HG03565 (cell line): ENCODE measurements around the gene PKP3.
"Not testable (repeated sequence)": the region's sequence is repeated elsewhere in the genome, so short reads cannot be mapped to it uniquely, and the experiment has no call there.

Experiments used
- ATAC-seq: cut with Tn5 transposase; IDR thresholded peaks from one replicate; pipeline ENCODE4 v1.9.1; 2021; ENCODE audit warnings: mild to moderate bottlenecking, moderate library complexity; ENCODE audit not compliant: unreplicated experiment

The PKP3 gene

DNA sequence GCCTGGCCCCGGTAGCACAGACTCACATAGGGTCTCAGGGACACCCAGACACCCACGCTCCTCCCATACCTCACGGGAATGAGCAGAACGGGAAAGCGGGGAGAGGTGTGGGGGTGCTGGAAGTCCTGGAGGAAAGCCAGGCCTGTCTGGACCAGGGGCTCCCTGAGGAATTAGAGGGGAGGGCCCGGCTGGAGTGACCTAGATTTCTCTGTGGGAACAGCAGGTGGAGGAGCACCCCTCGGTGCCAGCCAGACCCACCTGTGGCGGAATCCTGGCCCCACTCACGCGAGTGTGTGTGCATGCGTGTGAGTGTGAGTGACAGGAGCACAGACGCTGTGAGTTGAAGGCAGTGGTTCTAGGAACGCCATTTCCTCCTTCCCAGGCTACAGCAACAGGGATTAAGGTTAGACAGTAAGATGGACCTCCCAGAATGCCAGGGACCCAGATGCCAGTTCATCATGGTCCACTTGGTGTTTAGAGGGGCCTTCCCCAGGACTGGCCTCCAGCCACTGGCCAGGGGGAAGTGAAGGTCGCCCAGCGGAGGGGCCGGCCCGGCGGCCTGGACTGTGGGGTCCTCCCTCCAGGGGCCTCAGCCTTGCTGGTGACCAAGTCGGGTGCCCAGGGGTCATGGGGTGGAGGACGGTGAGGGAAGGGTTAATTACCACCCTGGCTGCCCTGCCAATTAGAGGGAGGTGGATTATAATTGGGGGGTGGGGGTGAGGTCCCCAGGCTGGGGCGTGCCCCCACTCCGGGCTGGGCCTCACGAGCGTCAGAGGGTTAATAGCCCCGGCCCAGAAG is 1.0 kb downstream of the PKP3 start:
- no peak for ATAC-seq

DNA sequence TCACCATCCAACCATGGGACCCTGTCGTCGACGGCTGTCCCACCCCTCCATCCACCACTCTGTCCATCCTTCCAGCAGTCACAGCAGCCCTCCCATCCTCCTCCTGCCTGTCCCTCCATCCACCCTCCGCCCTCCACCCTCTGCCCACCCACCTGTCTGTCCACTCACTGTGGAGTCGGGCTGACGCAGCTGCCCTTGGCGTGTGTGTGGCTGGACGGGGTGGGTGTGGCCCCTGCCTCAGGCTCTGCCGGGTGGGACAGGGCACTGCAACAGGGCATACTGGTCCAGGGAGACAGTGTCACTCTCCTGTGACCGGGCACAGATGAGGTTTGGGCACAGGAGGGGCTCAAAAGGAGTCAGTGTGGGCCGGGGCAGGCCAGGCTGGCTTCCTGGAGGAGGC is 1.9 kb downstream of the PKP3 start:
- no peak for ATAC-seq

DNA sequence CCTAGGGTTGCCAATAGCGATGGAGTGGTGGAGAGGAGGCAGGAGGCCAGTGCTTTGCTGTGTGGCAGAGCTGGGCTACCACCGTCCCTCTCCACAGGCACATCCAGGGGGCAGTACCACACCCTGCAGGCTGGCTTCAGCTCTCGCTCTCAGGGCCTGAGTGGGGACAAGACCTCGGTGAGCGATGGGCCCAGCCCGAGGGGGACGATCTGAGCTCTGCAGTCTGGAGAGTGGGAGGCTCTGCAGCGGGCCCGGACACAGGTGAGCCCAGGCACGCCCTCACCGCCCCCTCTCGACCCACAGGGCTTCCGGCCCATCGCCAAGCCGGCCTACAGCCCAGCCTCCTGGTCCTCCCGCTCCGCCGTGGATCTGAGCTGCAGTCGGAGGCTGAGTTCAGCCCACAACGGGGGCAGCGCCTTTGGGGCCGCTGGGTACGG is 2.5 kb downstream of the PKP3 start:
- ATAC-seq = no peak

DNA sequence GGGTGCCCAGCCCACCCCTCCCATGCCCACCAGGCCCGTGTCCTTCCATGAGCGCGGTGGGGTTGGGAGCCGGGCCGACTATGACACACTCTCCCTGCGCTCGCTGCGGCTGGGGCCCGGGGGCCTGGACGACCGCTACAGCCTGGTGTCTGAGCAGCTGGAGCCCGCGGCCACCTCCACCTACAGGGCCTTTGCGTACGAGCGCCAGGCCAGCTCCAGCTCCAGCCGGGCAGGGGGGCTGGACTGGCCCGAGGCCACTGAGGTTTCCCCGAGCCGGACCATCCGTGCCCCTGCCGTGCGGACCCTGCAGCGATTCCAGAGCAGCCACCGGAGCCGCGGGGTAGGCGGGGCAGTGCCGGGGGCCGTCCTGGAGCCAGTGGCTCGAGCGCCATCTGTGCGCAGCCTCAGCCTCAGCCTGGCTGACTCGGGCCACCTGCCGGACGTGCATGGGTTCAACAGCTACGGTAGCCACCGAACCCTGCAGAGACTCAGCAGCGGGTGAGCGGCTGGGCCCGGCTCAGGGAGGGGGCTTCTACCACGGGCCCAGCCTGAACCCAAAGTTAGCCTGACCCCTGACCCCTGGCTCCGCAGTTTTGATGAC is 3.0 kb downstream of the PKP3 start:
- no peak for ATAC-seq

DNA sequence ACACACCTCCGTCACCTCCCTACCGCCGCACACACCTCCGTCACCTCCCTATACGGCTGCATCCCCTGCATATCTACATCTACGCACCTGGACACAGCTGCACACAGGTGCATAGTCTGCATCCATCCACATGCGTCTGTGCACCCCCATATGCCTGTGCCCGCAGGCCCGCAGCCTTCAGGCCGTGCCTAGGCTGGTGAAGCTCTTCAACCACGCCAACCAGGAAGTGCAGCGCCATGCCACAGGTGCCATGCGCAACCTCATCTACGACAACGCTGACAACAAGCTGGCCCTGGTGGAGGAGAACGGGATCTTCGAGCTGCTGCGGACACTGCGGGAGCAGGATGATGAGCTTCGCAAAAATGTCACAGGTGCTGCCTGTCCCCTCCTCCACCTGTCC is 4.8 kb downstream of the PKP3 start:
- no peak for ATAC-seq

DNA sequence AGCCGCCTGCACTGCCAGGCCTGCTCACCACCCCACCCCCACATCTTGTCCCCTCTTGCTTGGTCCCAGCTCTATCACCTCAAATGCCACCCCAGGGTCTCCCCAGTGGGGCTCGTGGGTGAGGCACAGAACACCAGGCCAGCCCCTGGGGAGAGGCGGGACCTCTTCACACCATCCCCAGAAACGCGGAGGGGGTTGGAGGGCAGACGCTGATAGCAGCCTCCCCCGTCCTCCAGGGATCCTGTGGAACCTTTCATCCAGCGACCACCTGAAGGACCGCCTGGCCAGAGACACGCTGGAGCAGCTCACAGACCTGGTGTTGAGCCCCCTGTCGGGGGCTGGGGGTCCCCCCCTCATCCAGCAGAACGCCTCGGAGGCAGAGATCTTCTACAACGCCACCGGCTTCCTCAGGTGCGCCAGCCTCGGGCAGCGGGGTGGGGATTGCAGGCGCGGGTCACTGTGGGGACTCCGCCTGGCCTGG is 5.8 kb downstream of the PKP3 start:
- no peak for ATAC-seq

DNA sequence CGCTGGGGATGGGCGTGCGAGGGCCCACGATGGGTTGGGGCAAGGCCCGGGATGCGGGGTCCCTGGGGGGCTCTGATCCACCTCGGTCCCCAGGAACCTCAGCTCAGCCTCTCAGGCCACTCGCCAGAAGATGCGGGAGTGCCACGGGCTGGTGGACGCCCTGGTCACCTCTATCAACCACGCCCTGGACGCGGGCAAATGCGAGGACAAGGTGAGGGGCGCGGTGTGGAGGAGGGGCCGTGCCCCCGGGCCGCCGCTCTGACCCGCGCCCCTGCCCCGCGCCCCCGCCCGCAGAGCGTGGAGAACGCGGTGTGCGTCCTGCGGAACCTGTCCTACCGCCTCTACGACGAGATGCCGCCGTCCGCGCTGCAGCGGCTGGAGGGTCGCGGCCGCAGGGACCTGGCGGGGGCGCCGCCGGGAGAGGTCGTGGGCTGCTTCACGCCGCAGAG is 6.3 kb downstream of the PKP3 start:
- ATAC-seq = no peak

DNA sequence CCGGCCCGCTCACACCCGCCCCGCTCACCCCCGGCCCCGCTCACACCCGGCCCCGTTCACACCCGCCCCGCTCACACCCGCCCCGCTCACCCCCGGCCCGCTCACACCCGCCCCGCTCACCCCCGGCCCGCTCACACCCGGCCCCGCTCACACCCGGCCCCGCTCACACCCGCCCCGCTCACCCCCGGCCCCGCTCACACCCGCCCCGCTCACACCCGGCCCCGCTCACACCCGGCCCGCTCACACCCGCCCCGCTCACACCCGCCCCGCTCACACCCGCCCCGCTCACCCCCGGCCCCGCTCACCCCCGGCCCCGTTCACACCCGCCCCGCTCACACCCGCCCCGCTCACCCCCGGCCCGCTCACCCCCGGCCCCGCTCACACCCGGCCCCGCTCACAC is 7.2 kb downstream of the PKP3 start:
- ATAC-seq = not testable (repeated sequence)

DNA sequence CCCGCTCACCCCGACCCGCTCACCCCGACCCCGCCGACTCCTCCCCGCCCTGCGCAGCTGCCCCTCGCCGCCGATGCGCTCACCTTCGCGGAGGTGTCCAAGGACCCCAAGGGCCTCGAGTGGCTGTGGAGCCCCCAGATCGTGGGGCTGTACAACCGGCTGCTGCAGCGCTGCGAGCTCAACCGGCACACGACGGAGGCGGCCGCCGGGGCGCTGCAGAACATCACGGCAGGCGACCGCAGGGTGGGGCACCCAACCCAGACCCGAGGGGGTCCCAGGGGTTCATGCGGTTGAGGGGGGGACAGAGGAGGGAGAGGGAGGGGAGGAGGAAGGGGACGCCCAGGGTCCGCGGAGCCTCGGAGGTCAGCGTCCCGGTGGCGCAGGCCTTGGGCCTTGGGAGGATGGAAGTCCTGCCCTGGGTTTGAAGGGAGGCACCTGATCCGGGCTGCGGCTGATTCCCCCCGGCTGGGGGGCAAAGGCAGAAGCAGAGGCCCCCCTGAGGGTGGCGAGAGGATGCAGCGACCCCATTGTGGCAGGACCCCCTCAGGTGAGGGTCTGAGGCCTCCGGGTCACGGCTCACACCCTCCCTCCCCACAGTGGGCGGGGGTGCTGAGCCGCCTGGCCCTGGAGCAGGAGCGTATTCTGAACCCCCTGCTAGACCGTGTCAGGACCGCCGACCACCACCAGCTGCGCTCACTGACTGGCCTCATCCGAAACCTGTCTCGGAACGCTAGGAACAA is 9.2 kb downstream of the PKP3 start:
- ATAC-seq = no peak

DNA sequence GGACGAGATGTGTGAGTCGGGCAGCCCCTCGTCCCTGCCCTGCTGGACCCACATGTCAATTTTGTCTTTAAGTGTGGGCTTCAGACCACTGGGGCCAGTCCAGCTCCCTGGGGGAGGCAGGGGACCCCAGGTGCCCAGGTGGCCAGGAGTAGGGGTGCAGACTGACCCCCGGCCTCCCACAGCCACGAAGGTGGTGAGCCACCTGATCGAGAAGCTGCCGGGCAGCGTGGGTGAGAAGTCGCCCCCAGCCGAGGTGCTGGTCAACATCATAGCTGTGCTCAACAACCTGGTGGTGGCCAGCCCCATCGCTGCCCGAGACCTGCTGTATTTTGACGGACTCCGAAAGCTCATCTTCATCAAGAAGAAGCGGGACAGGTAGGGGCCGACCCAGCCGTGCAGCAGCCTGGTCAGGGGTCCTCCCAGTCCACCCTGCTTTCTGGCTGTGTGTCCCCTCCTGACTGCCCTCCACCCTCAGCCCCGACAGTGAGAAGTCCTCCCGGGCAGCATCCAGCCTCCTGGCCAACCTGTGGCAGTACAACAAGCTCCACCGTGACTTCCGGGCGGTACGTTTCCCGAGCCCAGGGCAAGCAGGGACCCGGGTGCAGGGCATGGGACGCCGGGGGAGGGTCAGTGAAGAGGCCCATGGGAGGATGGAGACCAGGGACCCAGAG is 9.9 kb downstream of the PKP3 start:
- no peak for ATAC-seq

DNA sequence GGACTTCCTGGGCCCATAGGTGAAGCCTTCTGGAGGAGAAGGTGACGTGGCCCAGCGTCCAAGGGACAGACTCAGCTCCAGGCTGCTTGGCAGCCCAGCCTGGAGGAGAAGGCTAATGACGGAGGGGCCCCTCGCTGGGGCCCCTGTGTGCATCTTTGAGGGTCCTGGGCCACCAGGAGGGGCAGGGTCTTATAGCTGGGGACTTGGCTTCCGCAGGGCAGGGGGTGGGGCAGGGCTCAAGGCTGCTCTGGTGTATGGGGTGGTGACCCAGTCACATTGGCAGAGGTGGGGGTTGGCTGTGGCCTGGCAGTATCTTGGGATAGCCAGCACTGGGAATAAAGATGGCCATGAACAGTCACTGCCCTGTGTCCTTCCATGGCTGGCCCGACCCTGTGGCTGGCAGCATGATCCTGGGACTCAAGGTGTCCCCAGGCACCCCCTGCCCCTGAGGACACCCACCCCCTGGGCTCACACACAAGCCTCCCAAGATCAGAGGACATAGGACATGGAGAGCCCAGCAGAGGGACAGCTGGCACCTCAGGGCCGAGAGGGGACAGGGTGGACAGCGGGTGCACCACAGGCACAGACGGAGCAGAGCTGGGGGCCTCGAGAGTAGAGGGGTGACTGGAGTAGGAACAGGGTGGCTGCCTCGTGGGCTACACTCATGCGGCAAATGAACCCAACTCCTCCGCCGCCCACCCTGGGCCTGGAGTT is 10.7 kb downstream of the PKP3 start:
- ATAC-seq = no peak

DNA sequence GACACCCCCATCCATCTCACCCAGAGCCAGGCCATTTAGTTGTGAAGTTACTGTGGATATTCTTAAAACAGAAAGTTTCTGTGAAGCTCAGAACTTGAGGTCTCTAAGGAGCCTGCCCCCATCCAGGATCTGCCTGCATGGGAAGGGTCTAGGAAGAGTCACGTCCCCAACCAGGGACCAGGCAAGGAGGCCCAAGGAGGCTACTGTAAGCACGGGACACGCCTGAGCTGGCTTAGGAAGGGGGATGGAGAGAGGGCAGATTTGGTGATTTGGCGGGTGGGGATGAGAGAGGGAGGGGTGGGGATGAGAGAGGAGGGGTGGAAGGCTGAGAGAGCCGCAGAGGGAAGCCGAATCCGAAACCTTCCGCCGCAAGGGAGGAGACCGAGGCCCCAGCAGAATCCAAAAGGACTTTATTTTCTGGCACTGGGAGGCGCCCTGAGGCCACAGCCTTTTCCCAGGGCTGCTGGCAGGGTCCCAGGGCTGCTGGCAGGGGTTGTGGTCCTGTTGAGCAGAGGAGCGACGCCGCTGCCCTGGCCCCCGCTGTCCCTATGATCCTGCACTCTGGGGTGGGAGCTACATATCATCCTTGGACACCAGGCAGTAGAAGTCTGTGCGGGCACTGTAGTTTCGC is 11.4 kb downstream of the PKP3 start:
- no peak for ATAC-seq

DNA sequence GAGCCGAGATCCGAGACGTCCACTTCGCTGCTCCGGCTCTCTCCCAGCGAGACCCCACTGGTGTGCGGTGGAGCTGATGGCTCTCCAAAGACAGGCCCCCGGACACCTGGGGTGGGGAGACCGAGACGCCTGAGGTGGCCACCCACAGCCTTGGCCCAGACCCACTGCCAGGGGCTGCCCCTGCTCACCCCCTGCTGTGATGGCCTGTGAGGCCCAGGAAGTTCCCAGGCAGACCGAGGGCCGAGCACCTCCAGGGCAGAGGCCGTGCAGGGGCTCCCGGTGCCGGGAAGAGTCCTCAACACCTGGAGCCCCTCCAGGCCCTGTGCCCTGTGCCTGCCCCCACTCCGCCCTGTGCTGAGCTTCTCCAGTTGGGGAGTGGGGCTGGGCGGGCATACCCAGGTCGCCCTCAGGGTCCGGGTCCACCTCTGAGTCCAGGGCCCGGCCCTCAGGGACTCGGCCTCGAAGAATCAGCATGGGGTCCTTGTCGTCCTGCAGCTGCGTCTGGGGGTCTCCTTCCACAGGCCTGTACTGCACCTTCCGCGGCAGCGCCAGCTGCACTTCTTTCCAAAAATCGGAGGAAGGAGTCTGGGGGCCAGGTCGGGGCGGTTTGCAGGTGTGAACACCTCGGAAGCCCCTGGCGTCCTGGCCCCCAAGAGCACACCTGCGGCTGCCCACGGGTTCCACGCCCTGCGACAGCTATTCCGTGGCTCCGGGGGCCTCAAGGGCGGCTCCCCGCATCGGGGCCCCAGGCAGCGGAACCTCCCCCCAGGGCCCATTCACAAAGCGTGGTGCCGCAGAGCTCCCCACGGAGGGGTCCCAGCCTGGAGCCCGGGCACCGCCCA is 12.2 kb downstream of the PKP3 start:
- ATAC-seq = no peak

DNA sequence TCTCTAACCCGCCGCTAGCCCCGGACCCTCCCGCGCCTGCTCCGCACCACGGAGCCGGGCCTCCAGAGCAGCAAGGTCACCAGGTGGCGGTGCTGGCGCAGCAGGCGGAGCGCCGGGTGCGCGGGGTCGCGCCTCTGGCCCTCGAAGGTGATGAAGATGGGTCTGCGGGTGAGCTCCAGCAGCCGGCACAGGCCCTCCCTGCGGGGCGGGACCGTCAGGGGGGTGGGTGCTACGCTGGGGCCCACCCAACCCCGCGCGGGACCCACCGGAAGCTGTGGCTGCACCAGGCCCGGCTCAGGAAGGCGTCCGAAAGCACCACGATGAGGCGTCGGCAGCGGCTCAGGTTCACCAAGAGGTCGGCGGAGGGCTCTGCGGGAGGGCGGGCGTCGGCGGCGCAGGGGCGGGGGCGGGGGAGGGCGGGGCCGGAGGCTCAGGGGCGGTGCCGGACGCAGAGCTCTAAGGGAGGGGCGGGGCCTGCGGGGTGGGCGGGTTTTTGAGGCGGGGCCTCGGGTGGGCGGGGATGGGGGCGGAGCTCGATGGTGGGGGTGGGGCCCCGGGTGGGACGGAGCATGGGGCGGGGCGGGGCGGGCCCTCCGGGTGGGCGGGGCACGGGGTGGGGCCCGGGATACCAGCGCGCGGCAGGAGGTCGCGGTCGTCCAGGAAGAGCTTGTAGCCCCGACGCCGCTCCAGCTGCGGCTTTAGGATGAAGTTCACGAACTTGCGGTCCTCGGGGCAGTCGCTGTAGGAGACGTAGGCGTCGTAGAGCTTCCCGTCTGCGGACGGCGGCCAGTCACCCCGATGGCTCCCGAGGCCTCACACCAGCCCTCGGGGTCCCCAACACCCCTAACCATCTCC is 13.0 kb downstream of the PKP3 start:
- ATAC-seq = peak; percentile 53

DNA sequence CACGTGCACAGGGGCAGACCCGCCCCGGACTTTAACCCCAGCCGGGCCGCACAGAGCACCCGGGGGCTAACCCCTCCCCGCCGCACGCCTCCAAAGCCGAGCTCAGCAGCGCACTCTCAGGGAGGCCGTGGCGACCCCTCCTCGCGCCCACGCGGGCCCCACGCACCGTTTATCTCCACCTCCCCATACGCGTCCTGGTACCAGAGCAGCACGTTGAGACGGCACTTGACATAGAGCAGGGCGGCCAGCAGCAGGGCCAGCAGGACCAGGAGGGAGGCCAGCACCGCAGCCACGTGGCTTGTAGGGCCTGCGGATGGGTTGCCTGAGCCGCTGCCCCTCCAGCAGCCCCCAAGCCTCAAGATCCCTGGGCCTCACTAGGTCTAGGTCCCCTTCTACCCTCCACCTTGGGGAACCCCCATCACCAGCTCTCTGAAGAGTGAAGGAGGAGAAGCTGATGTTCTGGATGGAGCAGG is 13.7 kb downstream of the PKP3 start:
- no peak for ATAC-seq

DNA sequence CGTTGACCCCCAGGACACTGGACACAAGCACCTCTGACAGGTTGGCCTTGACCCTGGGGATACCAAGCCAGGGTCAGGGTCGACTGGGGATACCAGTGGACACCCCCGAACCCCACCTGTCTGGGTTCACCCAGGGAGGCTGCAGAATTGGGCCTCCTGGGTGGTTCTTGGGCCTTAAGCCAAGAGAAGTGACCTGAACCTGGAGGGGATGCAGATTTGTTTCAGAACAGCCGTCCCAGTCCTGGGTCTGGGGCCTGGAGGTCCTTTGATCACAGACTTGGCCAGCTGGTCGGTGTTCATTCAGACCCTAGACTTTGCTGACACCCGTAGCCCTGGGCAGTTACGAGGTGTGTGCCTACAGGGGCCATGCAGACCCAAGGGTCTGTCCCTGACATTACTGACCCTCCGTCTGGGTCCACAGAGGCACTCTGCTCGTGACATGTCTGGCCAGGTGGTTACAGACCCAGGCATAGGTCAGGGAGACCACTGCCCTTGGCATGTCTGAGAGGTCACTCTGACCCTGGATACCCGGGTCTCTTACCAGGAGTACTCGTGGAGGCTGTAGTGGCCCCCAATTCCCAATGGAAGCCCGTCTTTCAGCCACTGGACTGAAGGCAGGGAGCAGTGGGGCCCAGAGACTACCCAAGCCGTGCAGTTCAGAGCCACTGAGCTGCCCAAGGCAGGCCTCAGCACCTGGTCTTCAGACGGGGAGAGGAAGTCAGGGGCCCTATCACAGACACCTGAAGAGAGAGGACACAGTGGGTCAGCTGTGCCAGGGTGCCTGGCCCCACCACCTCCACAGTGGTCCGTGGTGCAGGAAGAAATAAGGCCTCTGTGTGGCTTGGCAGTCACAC is 14.4 kb downstream of the PKP3 start:
- no peak for ATAC-seq

DNA sequence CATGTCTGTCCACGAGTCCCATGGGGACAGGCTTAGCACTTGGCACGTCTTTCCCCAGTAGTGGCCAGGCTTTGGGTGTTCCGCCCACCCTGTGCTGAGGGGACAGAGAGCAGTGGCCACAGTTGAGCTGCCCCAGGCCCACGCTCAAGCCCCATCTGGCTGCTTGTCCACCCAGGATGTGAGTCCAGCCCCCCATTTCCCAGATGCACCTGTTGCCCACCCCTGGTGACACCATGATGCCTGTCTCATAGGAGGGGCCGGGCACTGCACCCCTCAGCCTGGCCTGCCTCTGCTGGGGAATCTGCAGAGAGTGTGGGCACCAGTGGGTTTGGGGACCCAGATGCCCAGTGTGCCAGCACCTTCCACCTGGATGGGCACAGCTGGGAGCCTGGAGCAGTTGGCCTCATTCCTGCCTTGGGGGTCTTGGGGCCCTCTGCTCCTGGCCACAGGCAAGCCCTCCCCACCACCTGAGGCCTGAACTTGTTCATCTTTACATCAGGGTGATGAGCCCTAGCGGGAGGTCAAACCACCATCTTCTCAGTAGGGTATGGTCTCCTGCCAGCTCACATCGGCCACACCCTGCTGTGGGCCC is 15.1 kb downstream of the PKP3 start:
- ATAC-seq = no peak
